Measurements from ENCODE around the gene REV3L.

Gene REV3L

GRCh38 chr6:111282515-111282914, 200.5 kb downstream of the REV3L start:
- Histone ChIP-seq H3K9me3 (ENCODE audit: control insufficient read depth, insufficient read depth, low read length) (peaks cover 5% of the 10 kb centered on the region; the same call in 1 of the 2 replicates), H3K36me3 (ENCODE audit: insufficient read depth, low read length) (peaks cover 2% of the 10 kb centered on the region), H3K4me1 (ENCODE audit: insufficient read depth, low read length) (no peaks in the 10 kb centered on the region)

GRCh38 chr6:111280445-111280955, 202.5 kb downstream of the REV3L start:
- Histone ChIP-seq H3K9ac (ENCODE audit: low read depth, low read length) (no peak overlapping the region), H3K9me3 (ENCODE audit: control insufficient read depth, insufficient read depth, low read length) (peaks cover 9% of the 10 kb centered on the region; the same call in 1 of the 2 replicates), H3K4me1 (ENCODE audit: insufficient read depth, low read length) (no peaks in the 10 kb centered on the region), H3K36me3 (ENCODE audit: insufficient read depth, low read length) (peaks cover 15% of the 10 kb centered on the region)

More at GRCh38 chr6:111282515-111282914, 200.5 kb downstream of the REV3L start:
- H3K9ac ChIP-seq (ENCODE audit: low read depth, low read length): no peak overlapping the region

GRCh38 chr6:111278731-111279130, 204.3 kb downstream of the REV3L start:
- peaks cover 15% of the 10 kb centered on the region for H3K36me3 ChIP-seq (ENCODE audit: insufficient read depth, low read length)
- peaks cover 12% of the 10 kb centered on the region for H3K9me3 ChIP-seq (ENCODE audit: control insufficient read depth, insufficient read depth, low read length)
- H3K9ac ChIP-seq (ENCODE audit: low read depth, low read length): no peak overlapping the region
- no peaks in the 10 kb centered on the region for H3K4me1 ChIP-seq (ENCODE audit: insufficient read depth, low read length)

GRCh38 chr6:111277819-111278218, 205.2 kb downstream of the REV3L start:
- Histone ChIP-seq H3K4me1 (ENCODE audit: insufficient read depth, low read length) (no peaks in the 10 kb centered on the region), H3K36me3 (ENCODE audit: insufficient read depth, low read length) (peaks cover 15% of the 10 kb centered on the region), H3K9ac (ENCODE audit: low read depth, low read length) (no peak overlapping the region; the same call in 1 of the 2 replicates), H3K9me3 (ENCODE audit: control insufficient read depth, insufficient read depth, low read length) (peaks cover 12% of the 10 kb centered on the region)

GRCh38 chr6:111276736-111277135, 206.3 kb downstream of the REV3L start:
- Histone ChIP-seq H3K4me1 (ENCODE audit: insufficient read depth, low read length) (no peaks in the 10 kb centered on the region), H3K9ac (ENCODE audit: low read depth, low read length) (no peak overlapping the region), H3K36me3 (ENCODE audit: insufficient read depth, low read length) (peaks cover 15% of the 10 kb centered on the region), H3K9me3 (ENCODE audit: control insufficient read depth, insufficient read depth, low read length) (peaks cover 8% of the 10 kb centered on the region)

- no peak overlapping the region for H3K9ac ChIP-seq (ENCODE audit: low read depth, low read length)
- H3K36me3 ChIP-seq (ENCODE audit: insufficient read depth, low read length): peaks cover 15% of the 10 kb centered on the region
- H3K4me1 ChIP-seq (ENCODE audit: insufficient read depth, low read length): no peaks in the 10 kb centered on the region
- peaks cover 8% of the 10 kb centered on the region for H3K9me3 ChIP-seq (ENCODE audit: control insufficient read depth, insufficient read depth, low read length)
Measured at GRCh38 chr6:111276335-111276734, 206.7 kb downstream of the REV3L start.

GRCh38 chr6:111274593-111275217, 208.3 kb downstream of the REV3L start:
- Histone ChIP-seq H3K36me3 (ENCODE audit: insufficient read depth, low read length) (peaks cover 20% of the 10 kb centered on the region), H3K4me1 (ENCODE audit: insufficient read depth, low read length) (no peaks in the 10 kb centered on the region), H3K9me3 (ENCODE audit: control insufficient read depth, insufficient read depth, low read length) (peaks cover 8% of the 10 kb centered on the region), H3K9ac (ENCODE audit: low read depth, low read length) (no peak overlapping the region)

- Histone ChIP-seq H3K9me3 (ENCODE audit: control insufficient read depth, insufficient read depth, low read length) (peaks cover 4% of the 10 kb centered on the region), H3K4me1 (ENCODE audit: insufficient read depth, low read length) (no peaks in the 10 kb centered on the region), H3K9ac (ENCODE audit: low read depth, low read length) (no peak overlapping the region), H3K36me3 (ENCODE audit: insufficient read depth, low read length) (peaks cover 22% of the 10 kb centered on the region)
Measured at GRCh38 chr6:111270121-111270520, 212.9 kb downstream of the REV3L start.

- no peak overlapping the region for H3K9ac ChIP-seq (ENCODE audit: low read depth, low read length)
- H3K9me3 ChIP-seq (ENCODE audit: control insufficient read depth, insufficient read depth, low read length): no peaks in the 10 kb centered on the region; the same call in 1 of the 2 replicates
- peaks cover 22% of the 10 kb centered on the region for H3K36me3 ChIP-seq (ENCODE audit: insufficient read depth, low read length)
- no peaks in the 10 kb centered on the region for H3K4me1 ChIP-seq (ENCODE audit: insufficient read depth, low read length)
Measured at GRCh38 chr6:111269401-111269970, 213.5 kb downstream of the REV3L start.

- H3K9ac ChIP-seq (ENCODE audit: low read depth, low read length): no peak overlapping the region
- H3K9me3 ChIP-seq (ENCODE audit: control insufficient read depth, insufficient read depth, low read length): no peaks in the 10 kb centered on the region
- H3K4me1 ChIP-seq (ENCODE audit: insufficient read depth, low read length): no peaks in the 10 kb centered on the region
- peaks cover 22% of the 10 kb centered on the region for H3K36me3 ChIP-seq (ENCODE audit: insufficient read depth, low read length)
Measured at GRCh38 chr6:111267764-111268333, 215.2 kb downstream of the REV3L start.

GRCh38 chr6:111266276-111266675, 216.7 kb downstream of the REV3L start:
- H3K9ac ChIP-seq (ENCODE audit: low read depth, low read length): no peak overlapping the region
- peaks cover 22% of the 10 kb centered on the region for H3K36me3 ChIP-seq (ENCODE audit: insufficient read depth, low read length)
- no peaks in the 10 kb centered on the region for H3K4me1 ChIP-seq (ENCODE audit: insufficient read depth, low read length)

GRCh38 chr6:111265842-111266241, 217.2 kb downstream of the REV3L start:
- H3K4me1 ChIP-seq (ENCODE audit: insufficient read depth, low read length): no peaks in the 10 kb centered on the region
- no peaks in the 10 kb centered on the region for H3K9me3 ChIP-seq (ENCODE audit: control insufficient read depth, insufficient read depth, low read length)
- H3K9ac ChIP-seq (ENCODE audit: low read depth, low read length): no peak overlapping the region
- H3K36me3 ChIP-seq (ENCODE audit: insufficient read depth, low read length): peaks cover 22% of the 10 kb centered on the region

More at GRCh38 chr6:111266276-111266675, 216.7 kb downstream of the REV3L start:
- no peaks in the 10 kb centered on the region for H3K9me3 ChIP-seq (ENCODE audit: control insufficient read depth, insufficient read depth, low read length)

- Histone ChIP-seq H3K9ac (ENCODE audit: low read depth, low read length) (no peak overlapping the region), H3K36me3 (ENCODE audit: insufficient read depth, low read length) (peaks cover 17% of the 10 kb centered on the region), H3K4me1 (ENCODE audit: insufficient read depth, low read length) (no peaks in the 10 kb centered on the region), H3K9me3 (ENCODE audit: control insufficient read depth, insufficient read depth, low read length) (no peaks in the 10 kb centered on the region)
Measured at GRCh38 chr6:111263837-111264236, 219.2 kb downstream of the REV3L start.

GRCh38 chr6:111260570-111261298, 222.3 kb downstream of the REV3L start:
- Histone ChIP-seq H3K4me1 (ENCODE audit: insufficient read depth, low read length) (peaks cover 3% of the 10 kb centered on the region), H3K36me3 (ENCODE audit: insufficient read depth, low read length) (no peaks in the 10 kb centered on the region; the same call in none of the 2 replicates), H3K9me3 (ENCODE audit: control insufficient read depth, insufficient read depth, low read length) (no peaks in the 10 kb centered on the region), H3K9ac (ENCODE audit: low read depth, low read length) (peak overlapping the region; percentile 53; the same call in 1 of the 2 replicates)

All from ES-I3 (cell line).